CD4-positive, alpha-beta T cell treated with Interleukin-15 for 4 hours (primary cell): ENCODE measurements around the gene ADAT3.

Source experiments
- DNase-seq: peaks from one replicate; pipeline ENCODE4 v3.0.0-alpha.2; 2020; ENCODE audit warnings: low spot score

ADAT3 gene

GRCh38 chr19:1938071-1938470 lies 32.9 kb downstream of the ADAT3 start:
- DNase-seq, result no peak

- no peak for DNase-seq
These were observed 36.2 kb downstream of the ADAT3 start, which contains the start of gene CSNK1G2 for GRCh38 chr19:1941146-1942077. Gene CSNK1G2 (plus strand): TSS chr19:1941172. CDS start chr19:1969773, 28,601 bp downstream.

GRCh38 chr19:1942078-1942933 lies 37.1 kb downstream of the ADAT3 start:
- peak; percentile 72 for DNase-seq

GRCh38 chr19:1942934-1943555 lies 37.8 kb downstream of the ADAT3 start:
- DNase-seq, result no peak

- DNase-seq, result no peak
These were observed 38.5 kb downstream of the ADAT3 start for GRCh38 chr19:1943661-1944087.

GRCh38 chr19:1944088-1944915 lies 39.1 kb downstream of the ADAT3 start:
- DNase-seq, result no peak

GRCh38 chr19:1944916-1945561 lies 39.8 kb downstream of the ADAT3 start:
- no peak for DNase-seq

GRCh38 chr19:1945899-1946298 lies 40.7 kb downstream of the ADAT3 start:
- no peak for DNase-seq

GRCh38 chr19:1947651-1948209 lies 42.5 kb downstream of the ADAT3 start:
- DNase-seq, result no peak

- DNase-seq, result no peak
These were observed 44.3 kb downstream of the ADAT3 start for GRCh38 chr19:1949304-1950101.

GRCh38 chr19:1950640-1951039 lies 45.4 kb downstream of the ADAT3 start:
- no peak for DNase-seq

- no peak for DNase-seq
These were observed 47.4 kb downstream of the ADAT3 start for GRCh38 chr19:1952635-1953034.

- DNase-seq, result no peak
These were observed 47.8 kb downstream of the ADAT3 start for GRCh38 chr19:1953037-1953436.

GRCh38 chr19:1953441-1954094 lies 48.4 kb downstream of the ADAT3 start:
- no peak for DNase-seq

GRCh38 chr19:1954532-1954933 lies 49.3 kb downstream of the ADAT3 start:
- DNase-seq, result no peak

GRCh38 chr19:1955171-1956121 lies 50.2 kb downstream of the ADAT3 start:
- DNase-seq, result no peak

GRCh38 chr19:1956122-1956494 lies 50.9 kb downstream of the ADAT3 start:
- DNase-seq, result no peak

GRCh38 chr19:1956868-1957492 lies 51.8 kb downstream of the ADAT3 start:
- no peak for DNase-seq
